Measurements from ENCODE around the gene MTFMT.
"Not testable (repeated sequence)": the region's sequence is repeated elsewhere in the genome, so short reads cannot be mapped to it uniquely, and the experiment has no call there.

Gene MTFMT

GRCh38 chr15:65038428-65038827 is 9.0 kb upstream of the MTFMT start:
- no peak for DNase-seq

GRCh38 chr15:65037309-65037708 is 7.9 kb upstream of the MTFMT start:
- DNase-seq, result no peak

GRCh38 chr15:65034719-65035118 is 5.3 kb upstream of the MTFMT start:
- no peak for DNase-seq

- DNase-seq, result peak; percentile 46
Observed at GRCh38 chr15:65033659-65034269, 4.3 kb upstream of the MTFMT start.

GRCh38 chr15:65032801-65033537 is 3.5 kb upstream of the MTFMT start:
- DNase-seq, result peak; percentile 70

- DNase-seq, result no peak
Observed at GRCh38 chr15:65029736-65030208, 333 bp upstream of the MTFMT start.

GRCh38 chr15:65028338-65028737 is 1.1 kb downstream of the MTFMT start:
- DNase-seq, result no peak

GRCh38 chr15:65027593-65027992 is 1.8 kb downstream of the MTFMT start:
- no peak for DNase-seq

- DNase-seq, result no peak
Observed at GRCh38 chr15:65026756-65027155, 2.7 kb downstream of the MTFMT start.

- no peak for DNase-seq
Observed at GRCh38 chr15:65021488-65021887, 8.0 kb downstream of the MTFMT start.

- DNase-seq, result no peak
Observed at GRCh38 chr15:65020419-65020818, 9.0 kb downstream of the MTFMT start.

- not testable (repeated sequence) for DNase-seq
Observed at GRCh38 chr15:65011198-65011597, 18.2 kb downstream of the MTFMT start.

GRCh38 chr15:65008983-65009382 is 20.5 kb downstream of the MTFMT start:
- DNase-seq, result no peak

- DNase-seq, result no peak
Observed at GRCh38 chr15:65006876-65007275, 22.6 kb downstream of the MTFMT start.

- no peak for DNase-seq
Observed at GRCh38 chr15:65004993-65005392, 24.4 kb downstream of the MTFMT start.

- DNase-seq, result no peak
Observed at GRCh38 chr15:64997745-64998375, 31.6 kb downstream of the MTFMT start.

GRCh38 chr15:64997066-64997465 is 32.4 kb downstream of the MTFMT start:
- DNase-seq, result no peak

GRCh38 chr15:64993290-64993689 is 36.1 kb downstream of the MTFMT start:
- DNase-seq, result no peak

GRCh38 chr15:64991536-64992135 is 37.8 kb downstream of the MTFMT start:
- DNase-seq, result no peak

GRCh38 chr15:64990168-64990470 is 39.3 kb downstream of the MTFMT start:
- DNase-seq, result no peak

GRCh38 chr15:64989416-64990167 is 39.8 kb downstream of the MTFMT start, which contains the start of gene SPG21:
SPG21 (minus strand) TSS chr15:64989914; CDS start chr15:64983569, 6,345 bp downstream.
- DNase-seq, result peak; percentile 91

- DNase-seq, result no peak
Observed at GRCh38 chr15:64987136-64987535, 42.3 kb downstream of the MTFMT start.
